NCI-H146 (cell line): ENCODE measurements around the gene MYLK.

Experiments
- DNase-seq: peaks from one replicate; lab custom pipeline; 2025; lab: John Stamatoyannopoulos, UW

MYLK gene

GRCh38 chr3:123791417-123791816 lies 92.7 kb downstream of the MYLK start:
- no peak for DNase-seq

GRCh38 chr3:123791073-123791370 lies 93.1 kb downstream of the MYLK start:
- DNase-seq, result no peak

- no peak for DNase-seq
These were observed 93.7 kb downstream of the MYLK start for GRCh38 chr3:123790254-123791072.

DNA sequence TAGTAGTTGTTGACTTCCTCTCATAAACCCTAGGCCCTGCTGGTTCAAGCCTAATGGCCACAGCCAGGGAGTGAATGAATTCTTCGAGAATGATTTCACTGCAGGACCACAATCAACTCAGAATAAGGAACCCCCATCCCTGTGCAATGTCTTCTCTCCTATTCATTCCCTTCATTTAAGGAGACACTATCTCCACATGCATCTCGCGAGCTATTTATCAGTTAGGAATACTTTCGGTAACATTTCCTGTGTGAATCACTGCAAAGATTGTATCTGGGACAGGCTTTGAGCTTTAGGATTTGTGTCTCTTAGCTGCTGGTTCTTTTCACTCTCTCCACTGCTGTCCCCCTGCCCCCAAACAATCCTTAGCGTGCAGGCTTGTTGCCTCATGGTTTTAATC lies 94.4 kb downstream of the MYLK start:
- no peak for DNase-seq

DNA sequence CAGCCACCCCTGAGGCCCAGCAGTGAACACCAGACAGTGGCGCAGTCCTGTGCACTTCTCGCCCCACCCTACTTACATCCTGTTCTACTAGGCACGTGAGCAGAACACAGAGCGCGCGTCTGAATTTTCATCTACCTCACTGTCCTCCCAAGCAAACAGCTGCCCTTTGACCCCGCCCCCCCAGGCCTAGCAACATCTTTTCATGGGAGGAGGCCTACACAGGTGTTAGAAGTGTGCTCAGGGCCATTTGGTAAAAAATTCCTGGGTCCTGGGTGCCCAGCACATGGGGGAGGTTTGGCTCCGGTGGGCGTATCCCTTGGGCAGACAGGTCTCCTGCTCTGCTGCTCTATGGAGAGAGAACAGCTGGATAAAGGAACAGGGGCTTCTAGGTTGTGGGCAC lies 95.0 kb downstream of the MYLK start:
- DNase-seq, result no peak

- DNase-seq, result no peak
These were observed 95.4 kb downstream of the MYLK start for GRCh38 chr3:123788710-123789109.

DNA sequence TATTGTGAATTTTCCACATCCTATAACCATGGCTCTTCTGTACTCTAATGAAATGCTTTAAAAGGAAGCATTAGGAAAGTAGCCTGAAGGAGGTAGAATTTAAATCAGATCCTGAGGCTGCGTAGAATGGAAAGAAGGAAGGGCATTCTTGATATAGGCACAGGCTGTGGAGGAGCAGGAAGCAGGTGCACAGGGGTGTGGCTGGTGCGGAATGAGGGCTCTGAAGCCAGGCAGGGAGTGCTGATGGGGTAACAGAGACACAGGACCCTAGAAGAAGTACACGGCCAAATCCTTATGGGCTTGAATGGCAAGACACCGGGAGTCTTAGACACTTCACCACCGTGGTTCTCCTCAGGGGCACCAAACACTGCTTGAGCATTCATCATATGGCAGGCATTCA lies 97.0 kb downstream of the MYLK start:
- no peak for DNase-seq

- DNase-seq, result no peak
These were observed 98.5 kb downstream of the MYLK start for GRCh38 chr3:123785602-123786001.

DNA sequence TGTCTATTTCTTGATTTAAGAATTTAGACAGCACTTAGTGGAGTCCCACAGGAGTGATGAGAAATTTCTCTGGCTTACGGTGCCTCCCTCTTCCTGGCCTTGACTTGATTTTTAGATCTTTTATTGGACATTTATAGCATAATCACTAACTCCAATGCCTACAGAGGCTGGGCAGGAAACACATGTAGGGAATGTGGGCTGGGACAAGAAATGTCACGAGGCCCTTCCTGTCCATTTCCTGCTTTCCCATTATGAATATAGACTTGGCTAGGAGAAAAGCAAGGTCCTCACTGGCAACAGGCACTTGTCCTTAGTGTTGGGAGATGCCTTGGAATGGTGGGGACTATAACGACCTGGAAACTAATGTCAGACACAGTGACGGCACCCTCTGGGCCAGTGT lies 100.3 kb downstream of the MYLK start:
- no peak for DNase-seq

- no peak for DNase-seq
These were observed 101.0 kb downstream of the MYLK start for GRCh38 chr3:123783050-123783689.

- no peak for DNase-seq
These were observed 101.6 kb downstream of the MYLK start for GRCh38 chr3:123782488-123782887.

DNA sequence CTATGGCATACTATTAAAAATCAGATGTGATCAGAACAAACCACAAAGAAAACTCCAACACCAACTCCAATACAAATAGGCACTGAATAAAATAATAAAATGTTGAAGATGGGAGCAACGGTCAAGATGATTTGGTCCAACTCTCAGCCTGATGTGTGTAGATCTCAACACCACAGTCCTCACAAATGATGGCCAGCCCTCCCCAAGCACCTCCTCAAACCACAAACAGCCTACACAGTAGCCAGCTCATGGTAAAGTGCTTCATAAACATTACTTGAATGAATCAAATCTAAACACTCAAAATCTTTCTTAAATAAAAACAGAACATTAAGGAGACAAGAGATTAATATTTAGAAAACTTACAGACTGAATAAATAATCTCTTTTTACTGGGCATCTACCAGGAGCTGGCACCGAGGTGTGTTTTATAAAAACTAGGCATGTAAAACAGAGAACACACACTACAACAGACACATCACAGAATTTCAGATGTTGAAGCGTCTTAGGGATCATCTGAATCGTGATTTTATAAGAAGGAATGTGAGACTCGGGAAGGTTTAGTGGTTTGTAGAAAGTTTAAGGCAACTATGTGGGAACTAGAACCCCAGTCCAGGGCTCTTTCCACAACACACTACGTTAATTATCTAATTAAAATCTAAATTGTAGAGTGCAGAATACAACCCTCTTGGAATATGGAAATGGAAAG lies 102.4 kb downstream of the MYLK start:
- DNase-seq, result no peak

DNA sequence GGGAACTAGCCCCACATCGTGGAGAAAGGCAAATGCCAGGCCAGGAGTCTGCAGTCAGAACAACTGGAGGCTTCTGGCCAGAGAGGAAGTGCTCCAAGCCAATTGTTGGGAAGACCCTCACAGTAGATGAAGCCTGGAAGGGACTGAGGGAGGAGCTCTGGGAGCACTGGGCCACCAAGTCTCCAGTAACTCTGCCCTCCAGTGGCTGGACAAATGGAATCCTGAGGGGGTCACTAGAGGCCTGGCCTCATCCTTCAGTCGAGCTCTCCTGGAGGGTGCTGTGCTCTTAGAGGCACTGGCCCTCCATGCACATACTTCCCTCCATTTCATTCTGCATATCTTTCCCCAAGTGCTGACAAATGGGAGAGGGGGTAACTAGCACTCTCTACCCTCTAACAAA lies 103.0 kb downstream of the MYLK start:
- DNase-seq, result no peak

GRCh38 chr3:123780656-123781055 lies 103.5 kb downstream of the MYLK start:
- DNase-seq, result no peak

GRCh38 chr3:123779655-123780231 lies 104.4 kb downstream of the MYLK start:
- DNase-seq, result no peak

DNA sequence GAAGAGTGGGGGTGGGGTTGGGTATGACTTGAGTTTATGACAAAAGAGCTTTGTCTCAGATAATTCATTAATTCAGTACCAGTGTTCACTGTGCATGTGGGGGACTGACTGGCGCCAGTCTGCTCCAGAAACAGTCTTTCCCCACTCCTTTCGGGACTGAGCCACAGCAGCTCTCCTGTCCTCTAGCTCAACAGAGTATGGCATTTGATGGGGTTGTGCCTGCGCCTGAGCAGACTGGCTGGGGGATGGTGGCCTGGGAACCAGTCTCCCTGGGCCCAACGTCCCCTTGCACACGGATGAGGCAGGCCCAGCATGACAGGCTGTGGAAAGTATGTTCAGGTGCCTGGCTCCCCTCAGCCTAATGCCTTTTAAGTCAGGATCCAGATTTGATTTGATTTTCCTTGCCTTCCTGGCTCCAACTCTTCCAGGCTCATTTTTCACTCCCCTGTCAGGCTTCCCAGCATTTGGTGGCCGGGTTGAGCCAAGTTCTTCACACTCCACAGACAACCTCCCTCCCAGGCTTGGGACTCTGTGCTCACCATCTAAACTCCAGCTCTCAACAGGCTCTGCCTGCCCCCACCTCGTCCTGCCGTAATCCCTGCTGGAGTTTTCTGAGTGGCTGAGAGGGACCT lies 105.0 kb downstream of the MYLK start:
- DNase-seq, result no peak

- no peak for DNase-seq
These were observed 105.6 kb downstream of the MYLK start for GRCh38 chr3:123778525-123778924.

DNA sequence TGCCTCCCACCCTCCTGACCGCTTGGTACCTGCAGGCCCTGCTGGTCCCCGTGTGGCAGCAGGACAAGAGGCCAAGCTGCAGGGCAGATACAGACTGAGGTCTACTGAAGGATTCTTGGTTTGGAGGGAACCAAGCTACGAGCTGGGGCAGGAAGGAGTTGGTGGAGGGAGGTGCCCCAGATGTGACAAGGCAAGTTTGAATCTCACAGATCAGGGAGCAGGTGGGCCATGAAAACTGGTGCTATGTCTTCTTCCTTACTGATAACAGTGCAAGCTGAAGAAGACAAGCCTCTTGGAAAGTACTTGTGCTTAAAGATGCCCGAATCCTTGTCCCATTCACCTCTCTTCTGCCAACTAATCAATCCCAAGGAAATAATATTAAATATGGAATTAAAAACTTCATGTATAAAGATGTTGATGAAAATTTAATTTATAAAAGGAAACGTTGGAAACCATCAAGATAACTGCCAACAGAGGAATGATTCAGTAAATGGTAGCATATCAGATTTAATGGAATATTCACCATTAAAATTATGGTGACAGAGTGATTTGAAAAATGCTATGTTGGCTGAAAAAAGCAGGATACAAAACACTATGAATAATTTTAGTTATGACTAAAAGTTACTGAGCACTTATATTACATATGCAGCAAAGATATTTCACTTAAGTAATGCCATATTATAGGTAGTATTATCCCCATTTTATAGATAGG lies 107.9 kb downstream of the MYLK start:
- no peak for DNase-seq

DNA sequence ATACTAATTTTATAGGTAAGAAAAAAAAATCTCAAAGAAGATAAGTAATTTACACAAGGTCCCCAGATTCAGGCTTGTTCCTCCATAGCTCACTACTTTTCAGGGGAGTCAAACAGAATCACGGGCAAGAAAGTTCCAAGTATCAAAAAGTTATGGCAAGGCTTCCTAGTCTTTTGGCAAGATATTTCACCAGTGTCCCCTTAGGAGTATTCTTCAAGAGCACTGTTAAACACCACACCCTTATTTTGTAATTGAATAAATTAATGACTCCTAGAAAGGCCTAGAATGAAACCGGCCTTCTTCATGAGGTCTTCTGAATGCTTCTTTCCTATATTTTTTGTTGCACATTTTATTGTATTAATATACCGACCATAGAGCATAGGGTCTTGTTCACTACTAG lies 109.7 kb downstream of the MYLK start:
- no peak for DNase-seq

GRCh38 chr3:123773681-123774431 lies 110.3 kb downstream of the MYLK start:
- DNase-seq, result no peak

DNA sequence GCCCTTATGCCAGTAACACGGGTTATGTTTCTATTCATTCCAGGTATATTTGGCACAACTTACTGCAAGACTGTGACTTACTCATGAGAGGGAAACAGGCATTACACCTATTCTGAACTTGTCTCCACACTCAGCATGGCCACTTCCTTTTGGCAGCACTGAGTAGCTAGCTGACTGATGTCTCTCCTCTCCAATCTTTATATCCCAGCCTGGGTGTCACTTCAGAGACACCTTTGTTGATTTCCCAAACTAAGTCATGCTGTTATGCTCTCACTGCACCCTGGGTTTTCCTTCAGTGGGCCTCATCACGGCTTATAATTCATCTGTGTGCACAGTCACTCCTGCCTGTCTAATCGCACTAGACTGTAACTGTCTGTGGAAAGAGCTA lies 114.8 kb downstream of the MYLK start:
- no peak for DNase-seq
